NCI-H82 (cell line): ENCODE results near the gene THOP1.

Experiments used
- DNase-seq: peaks from one replicate; lab custom pipeline; 2025; lab: John Stamatoyannopoulos, UW

THOP1 gene

GRCh38 chr19:2854849-2855248 is 69.5 kb downstream of the THOP1 start:
- DNase-seq: no peak

GRCh38 chr19:2856457-2857050 is 71.3 kb downstream of the THOP1 start:
- DNase-seq: no peak

- no peak for DNase-seq
Measured at GRCh38 chr19:2858864-2859263, 73.6 kb downstream of the THOP1 start.

- DNase-seq: no peak
Measured at GRCh38 chr19:2863816-2864215, 78.5 kb downstream of the THOP1 start.
